ENCODE results near the gene LCMT2. TPM values are rescaled to one million over a fixed set of nuclear protein-coding genes. Genes with fewer than 3 reads are reported as not detected.

The LCMT2 gene
- total RNA-seq, 1 experiment from 2014 or later = 10.0 TPM

GRCh38 chr15:43276563-43277200 lies 53.7 kb downstream of the LCMT2 start:
- DNase-seq (ENCODE audit: extremely low read depth, low read depth) = no peak

DNA sequence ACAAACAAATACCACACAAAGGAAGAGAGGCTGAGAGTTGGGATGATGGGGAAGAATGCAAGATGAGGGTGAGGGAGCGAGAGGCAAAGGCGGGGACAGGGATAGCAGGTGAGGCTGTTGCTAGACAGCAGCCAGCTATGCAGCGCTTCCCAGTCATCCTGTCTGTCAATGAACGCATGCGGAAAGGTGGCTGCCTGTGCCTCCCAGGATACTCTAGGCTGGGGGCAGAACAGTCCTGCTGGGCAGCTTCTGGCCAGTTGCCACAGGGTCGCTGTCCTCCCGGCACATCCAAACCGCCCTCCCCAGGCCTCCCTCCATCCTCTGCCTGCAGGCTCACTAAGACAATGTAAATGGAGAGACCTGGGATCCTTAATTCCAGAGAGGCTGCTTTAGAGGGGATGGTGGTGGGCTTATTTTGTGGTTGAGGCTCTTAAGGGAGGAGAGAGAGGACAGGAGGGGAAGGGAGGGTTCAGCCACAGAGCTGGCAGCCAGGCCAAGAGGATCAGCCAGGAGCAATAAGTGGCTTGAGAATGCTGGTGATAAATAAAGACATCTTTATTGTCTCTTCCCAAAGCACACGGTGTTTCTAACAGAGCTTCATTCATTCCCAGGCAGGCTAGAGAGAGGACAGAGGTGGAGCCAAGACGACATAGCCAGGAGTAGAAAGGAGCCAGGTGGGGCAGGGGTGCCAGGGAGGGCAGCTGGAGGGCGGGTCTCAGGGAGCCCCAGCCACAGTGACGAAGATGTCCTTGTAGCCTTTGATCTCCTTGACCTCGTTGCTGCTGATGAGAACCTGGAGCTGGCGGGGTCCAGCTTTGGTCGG lies 54.4 kb downstream of the LCMT2 start:
- no peak for DNase-seq (ENCODE audit: extremely low read depth, low read depth)

DNA sequence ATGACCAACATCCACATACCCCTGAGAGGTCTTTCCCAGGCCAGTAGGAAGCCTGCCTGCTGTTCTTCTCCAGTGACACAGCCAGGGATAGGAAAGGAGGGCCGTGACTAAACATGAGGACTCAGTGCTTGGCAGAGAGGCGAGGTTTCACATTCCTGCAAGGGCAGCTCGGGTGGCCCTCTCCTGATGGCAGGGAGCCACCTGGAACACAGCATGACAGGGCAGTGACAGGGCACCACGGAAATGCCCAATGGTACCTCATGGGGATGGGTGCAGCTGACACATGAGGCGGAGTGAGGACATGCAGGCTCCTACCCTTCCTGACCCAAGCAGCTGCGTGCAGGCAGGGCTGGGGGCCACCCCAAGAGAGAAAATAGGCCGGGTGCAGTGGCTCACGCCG lies 56.2 kb downstream of the LCMT2 start:
- DNase-seq (ENCODE audit: extremely low read depth, low read depth) = no peak

Other genes with a start within 250 kb of the LCMT2 start
- gene UBR1, start 224.5 kb downstream of the LCMT2 start, total RNA-seq (2014; rRNA removed; shearing (Covaris generic)) = 21.5 and 26.2 TPM in 2 replicates
- gene TMEM62, start 197.0 kb downstream of the LCMT2 start, total RNA-seq (2014; rRNA removed; shearing (Covaris generic)) = 20.1 and 23.2 TPM in 2 replicates
- gene CCNDBP1, start 145.2 kb downstream of the LCMT2 start, total RNA-seq (2014; rRNA removed; shearing (Covaris generic)) = 50.6 and 53.4 TPM in 2 replicates
- not detected in 2 replicates for gene EPB42, start 109.6 kb downstream of the LCMT2 start, total RNA-seq (2014; rRNA removed; shearing (Covaris generic))
- not detected in 2 replicates for gene TGM5, start 63.6 kb downstream of the LCMT2 start, total RNA-seq (2014; rRNA removed; shearing (Covaris generic))
- not detected in 2 replicates for gene TGM7, start 28.3 kb downstream of the LCMT2 start, total RNA-seq (2014; rRNA removed; shearing (Covaris generic))
- 38.6 and 44.2 TPM in 2 replicates for gene ZSCAN29, start 40.5 kb upstream of the LCMT2 start, total RNA-seq (2014; rRNA removed; shearing (Covaris generic))
- gene TUBGCP4, start 40.5 kb upstream of the LCMT2 start, total RNA-seq (2014; rRNA removed; shearing (Covaris generic)) = 13.5 and 13.7 TPM in 2 replicates
- 22.1 and 23.3 TPM in 2 replicates for gene TP53BP1, start 162.6 kb upstream of the LCMT2 start, total RNA-seq (2014; rRNA removed; shearing (Covaris generic))
- 7.7 and 7.8 TPM in 2 replicates for gene MAP1A, start 187.0 kb upstream of the LCMT2 start, total RNA-seq (2014; rRNA removed; shearing (Covaris generic))